ENCODE measurements around the gene BPGM. TPM values are rescaled to one million over a fixed set of nuclear protein-coding genes. Genes with fewer than 3 reads are reported as not detected.
A peak's percentile ranks its signal among the peaks of the same experiment; 100 is the strongest.

The BPGM gene
- total RNA-seq, 1 donor from 2014 or later, result 21.1 TPM

DNA sequence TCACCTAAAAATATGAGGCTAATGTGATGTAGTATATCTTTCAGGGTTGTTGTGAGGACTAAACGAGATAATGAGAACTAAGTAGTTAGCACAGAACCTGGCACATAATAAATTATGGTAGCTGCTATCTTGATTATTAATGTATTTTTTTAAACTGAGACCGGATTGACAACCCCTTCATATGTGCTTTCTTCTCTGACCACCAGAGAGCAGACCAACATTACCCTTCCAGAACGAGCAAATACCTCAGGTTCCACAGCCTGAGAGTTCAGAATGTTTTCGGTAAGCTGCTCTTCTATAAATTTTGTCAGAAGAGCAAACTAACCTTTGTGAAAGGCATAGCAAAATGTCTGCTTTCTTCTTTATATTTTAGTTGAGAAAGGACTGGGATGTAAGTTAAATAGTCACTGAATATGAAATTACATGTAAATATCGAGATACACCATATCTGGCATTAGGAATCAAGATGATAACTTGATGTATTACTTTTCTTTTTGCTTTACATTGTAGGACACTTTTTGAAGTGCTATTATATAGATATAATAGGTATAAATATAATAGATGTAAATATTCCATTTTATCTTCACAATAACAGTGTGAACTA lies 13.6 kb upstream of the BPGM start:
- no peaks in the 10 kb centered on the region for H3K4me1 Mint-ChIP-seq
- no peaks in the 10 kb centered on the region for H3K36me3 Mint-ChIP-seq (ENCODE audit: low read depth)
- TF ChIP-seq, protein P1, sequence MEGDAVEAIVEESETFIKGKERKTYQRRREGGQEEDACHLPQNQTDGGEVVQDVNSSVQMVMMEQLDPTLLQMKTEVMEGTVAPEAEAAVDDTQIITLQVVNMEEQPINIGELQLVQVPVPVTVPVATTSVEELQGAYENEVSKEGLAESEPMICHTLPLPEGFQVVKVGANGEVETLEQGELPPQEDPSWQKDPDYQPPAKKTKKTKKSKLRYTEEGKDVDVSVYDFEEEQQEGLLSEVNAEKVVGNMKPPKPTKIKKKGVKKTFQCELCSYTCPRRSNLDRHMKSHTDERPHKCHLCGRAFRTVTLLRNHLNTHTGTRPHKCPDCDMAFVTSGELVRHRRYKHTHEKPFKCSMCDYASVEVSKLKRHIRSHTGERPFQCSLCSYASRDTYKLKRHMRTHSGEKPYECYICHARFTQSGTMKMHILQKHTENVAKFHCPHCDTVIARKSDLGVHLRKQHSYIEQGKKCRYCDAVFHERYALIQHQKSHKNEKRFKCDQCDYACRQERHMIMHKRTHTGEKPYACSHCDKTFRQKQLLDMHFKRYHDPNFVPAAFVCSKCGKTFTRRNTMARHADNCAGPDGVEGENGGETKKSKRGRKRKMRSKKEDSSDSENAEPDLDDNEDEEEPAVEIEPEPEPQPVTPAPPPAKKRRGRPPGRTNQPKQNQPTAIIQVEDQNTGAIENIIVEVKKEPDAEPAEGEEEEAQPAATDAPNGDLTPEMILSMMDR (conservative IDR thresholded peaks at IDR 0.05), result peak; percentile 74
- H3K9me3 Mint-ChIP-seq, result no peaks in the 10 kb centered on the region
- peaks cover 28% of the 10 kb centered on the region for H3K27me3 Mint-ChIP-seq (ENCODE audit: low read depth)
- no peak for DNase-seq (ENCODE audit: low read depth, low spot score)
- no peak overlapping the region for H3K27ac Mint-ChIP-seq (ENCODE audit: unreplicated experiment)
- H3K4me3 Mint-ChIP-seq, result no peak overlapping the region

GRCh38 chr7:134636008-134636449 lies 10.6 kb upstream of the BPGM start:
- TF ChIP-seq, protein P1 (conservative IDR thresholded peaks at IDR 0.05), result no peak
- no peak overlapping the region for H3K4me3 Mint-ChIP-seq

DNA sequence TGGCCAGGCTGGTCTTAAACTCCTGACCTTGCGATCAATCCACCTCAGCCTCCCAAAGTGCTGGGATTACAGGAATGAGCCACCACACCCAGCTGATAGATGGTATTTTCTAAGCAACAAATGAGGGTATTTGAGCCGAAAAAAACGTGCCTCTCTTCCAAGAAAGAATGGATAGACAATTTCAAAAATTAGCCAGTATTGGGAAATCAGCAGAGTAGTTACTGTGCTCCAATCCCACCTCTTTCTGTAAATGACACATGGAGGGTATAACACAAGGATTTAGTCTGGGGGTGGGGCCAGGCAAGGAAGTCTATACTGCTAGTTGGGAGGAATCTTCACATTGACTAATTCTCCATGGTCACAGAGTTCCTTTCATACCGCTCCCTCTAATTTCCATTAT lies 9.2 kb upstream of the BPGM start:
- Mint-ChIP-seq H3K9me3 (no peaks in the 10 kb centered on the region), H3K36me3 (ENCODE audit: low read depth) (no peaks in the 10 kb centered on the region), H3K27me3 (ENCODE audit: low read depth) (peaks cover 40% of the 10 kb centered on the region), H3K4me1 (no peaks in the 10 kb centered on the region), H3K4me3 (no peak overlapping the region), H3K27ac (ENCODE audit: unreplicated experiment) (no peak overlapping the region)
- no peak for DNase-seq (ENCODE audit: low read depth, low spot score)
- TF ChIP-seq, protein P1 (conservative IDR thresholded peaks at IDR 0.05), result no peak

More at GRCh38 chr7:134636008-134636449, 10.6 kb upstream of the BPGM start:
- Mint-ChIP-seq H3K4me1 (no peaks in the 10 kb centered on the region), H3K9me3 (no peaks in the 10 kb centered on the region), H3K27me3 (ENCODE audit: low read depth) (peaks cover 30% of the 10 kb centered on the region), H3K27ac (ENCODE audit: unreplicated experiment) (no peak overlapping the region), H3K36me3 (ENCODE audit: low read depth) (no peaks in the 10 kb centered on the region)
- DNase-seq (ENCODE audit: low read depth, low spot score), result no peak

DNA sequence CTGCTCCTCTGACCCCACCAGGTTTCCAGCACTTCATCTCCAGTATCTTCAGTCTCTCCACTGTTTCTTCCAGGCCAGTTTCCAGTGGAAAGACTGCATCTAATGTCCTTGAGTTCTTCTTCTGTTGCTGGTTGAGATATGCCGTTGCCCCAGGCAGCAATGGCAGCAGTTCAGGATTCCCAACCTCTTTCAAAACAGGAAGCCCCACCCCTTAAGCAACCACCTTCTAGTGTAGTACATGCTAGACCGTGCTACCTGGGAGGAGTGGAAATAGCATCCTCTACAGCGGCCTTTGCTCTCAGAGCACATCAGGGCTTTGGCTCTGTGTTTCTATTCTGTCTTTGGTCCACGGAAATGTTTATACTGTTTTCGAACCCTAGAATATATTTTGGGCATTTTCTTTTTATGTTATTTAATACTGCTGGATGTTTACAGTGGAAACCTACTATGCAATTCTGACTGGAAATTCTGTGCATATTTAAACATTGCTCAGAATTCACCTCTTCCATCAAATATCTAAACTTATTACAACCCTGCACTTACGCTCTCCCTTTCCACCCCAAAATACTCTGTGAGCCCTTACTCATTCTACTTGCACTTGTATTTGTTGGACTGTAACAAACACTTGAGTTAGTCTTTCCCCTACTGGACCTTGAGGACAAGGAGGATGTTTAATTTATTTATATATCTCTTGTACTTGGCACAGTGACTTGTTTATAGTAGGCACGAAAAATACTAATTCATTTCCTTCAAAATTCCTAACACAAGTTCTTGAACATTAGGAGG lies 8.5 kb upstream of the BPGM start:
- TF ChIP-seq, protein P1 (conservative IDR thresholded peaks at IDR 0.05), result no peak
- Mint-ChIP-seq H3K27me3 (ENCODE audit: low read depth) (peaks cover 39% of the 10 kb centered on the region), H3K27ac (ENCODE audit: unreplicated experiment) (no peak overlapping the region)

GRCh38 chr7:134639061-134639460 lies 7.6 kb upstream of the BPGM start:
- DNase-seq (ENCODE audit: low read depth, low spot score), result no peak
- Mint-ChIP-seq H3K27ac (ENCODE audit: unreplicated experiment) (no peak overlapping the region), H3K9me3 (no peaks in the 10 kb centered on the region), H3K36me3 (ENCODE audit: low read depth) (no peaks in the 10 kb centered on the region), H3K27me3 (ENCODE audit: low read depth) (peaks cover 42% of the 10 kb centered on the region), H3K4me1 (no peaks in the 10 kb centered on the region), H3K4me3 (no peak overlapping the region)
- TF ChIP-seq, protein P1 (conservative IDR thresholded peaks at IDR 0.05), result no peak

More for the DNA sequence above, 8.5 kb upstream of the BPGM start:
- Mint-ChIP-seq H3K4me3 (no peak overlapping the region), H3K4me1 (no peaks in the 10 kb centered on the region), H3K9me3 (no peaks in the 10 kb centered on the region), H3K36me3 (ENCODE audit: low read depth) (no peaks in the 10 kb centered on the region)
- no peak for DNase-seq (ENCODE audit: low read depth, low spot score)

Measured in neural crest cell (in vitro differentiated cells).